Memory B cell (primary cell): ENCODE results near the gene NFATC2.

Experiments used
- ATAC-seq: fragments of 150-1000 bp; cut with Tn5 transposase; 2 replicates; pipeline ENCODE4 v1.10.0; 2021; ENCODE audit warnings: low read depth, mild to moderate bottlenecking, moderate library complexity
- DNase-seq, 2 donors: peaks; one replicate each; pipeline ENCODE4 v3.0.0; 2022; ENCODE audit warnings: low spot score in 2 of 2
- H3K27ac Mint-ChIP-seq: one replicate; pipeline ENCODE4 v1.8.0; 2022; ENCODE audit warnings: mild to moderate bottlenecking, moderate library complexity, mixed read lengths
- H3K27me3 Mint-ChIP-seq: one replicate; pipeline ENCODE4 v1.8.0; 2022; ENCODE audit warnings: mixed read lengths
- H3K36me3 Mint-ChIP-seq: one replicate; pipeline ENCODE4 v1.8.0; 2022; ENCODE audit warnings: mild to moderate bottlenecking, mixed read lengths
- H3K4me1 Mint-ChIP-seq: one replicate; pipeline ENCODE4 v1.8.0; 2022; ENCODE audit warnings: mixed read lengths
- H3K4me3 Mint-ChIP-seq: one replicate; pipeline ENCODE4 v1.8.0; 2022; ENCODE audit warnings: mild to moderate bottlenecking, moderate library complexity, mixed read lengths
- H3K9me3 Mint-ChIP-seq: one replicate; pipeline ENCODE4 v1.8.0; 2022; ENCODE audit warnings: mixed read lengths

The NFATC2 gene

DNA sequence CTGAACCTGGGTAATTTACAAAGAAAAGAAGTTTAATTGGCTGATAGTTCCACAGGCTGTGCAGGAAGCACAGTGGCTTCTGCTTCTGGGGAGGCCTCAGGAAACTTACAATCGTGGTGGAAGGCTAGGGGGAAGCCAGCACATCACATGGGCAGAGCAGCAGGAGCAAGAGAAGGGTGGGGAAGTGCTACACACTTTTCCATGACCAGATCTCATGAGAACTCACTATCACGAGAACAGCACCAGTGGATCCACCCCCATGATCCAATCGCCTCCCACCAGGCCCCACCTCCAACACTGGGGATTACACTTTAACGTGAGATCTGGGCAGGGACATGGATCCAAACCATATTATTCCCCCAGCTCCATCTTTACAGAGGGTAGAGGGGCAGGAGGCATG, 166.4 kb downstream of the NFATC2 start:
- Mint-ChIP-seq H3K4me1 (peaks cover 13% of the 10 kb centered on the region), H3K27me3 (no peaks in the 10 kb centered on the region), H3K27ac (no peak overlapping the region), H3K36me3 (peaks cover 11% of the 10 kb centered on the region), H3K4me3 (no peak overlapping the region), H3K9me3 (peaks cover 4% of the 10 kb centered on the region)
- DNase-seq (no peak), ATAC-seq (no peak)

DNA sequence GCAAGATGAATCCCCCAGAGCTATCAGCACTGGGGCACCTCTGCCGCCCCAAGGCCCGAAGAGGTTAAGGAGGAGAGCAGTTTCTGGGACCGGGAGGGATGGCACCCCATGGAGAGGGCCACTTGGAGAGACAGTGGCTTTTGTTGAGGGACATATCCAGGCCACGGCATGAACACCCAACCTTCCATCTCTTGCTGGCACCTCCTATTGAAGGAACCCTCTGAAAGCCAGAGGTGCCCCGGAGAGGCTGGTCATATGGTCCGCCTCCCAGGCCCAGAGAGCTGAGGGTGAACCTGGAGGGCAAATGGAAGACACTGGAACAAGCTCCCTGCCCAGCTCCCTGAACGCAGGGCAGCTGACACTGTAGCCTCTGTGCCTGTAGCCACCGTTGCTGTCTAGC, 167.0 kb downstream of the NFATC2 start:
- no peak overlapping the region for H3K27ac Mint-ChIP-seq
- H3K9me3 Mint-ChIP-seq = peaks cover 4% of the 10 kb centered on the region
- H3K36me3 Mint-ChIP-seq = peaks cover 8% of the 10 kb centered on the region
- peaks cover 1% of the 10 kb centered on the region for H3K27me3 Mint-ChIP-seq
- ATAC-seq (no peak), DNase-seq (no peak)
- H3K4me1 Mint-ChIP-seq = peaks cover 8% of the 10 kb centered on the region
- no peak overlapping the region for H3K4me3 Mint-ChIP-seq

DNA sequence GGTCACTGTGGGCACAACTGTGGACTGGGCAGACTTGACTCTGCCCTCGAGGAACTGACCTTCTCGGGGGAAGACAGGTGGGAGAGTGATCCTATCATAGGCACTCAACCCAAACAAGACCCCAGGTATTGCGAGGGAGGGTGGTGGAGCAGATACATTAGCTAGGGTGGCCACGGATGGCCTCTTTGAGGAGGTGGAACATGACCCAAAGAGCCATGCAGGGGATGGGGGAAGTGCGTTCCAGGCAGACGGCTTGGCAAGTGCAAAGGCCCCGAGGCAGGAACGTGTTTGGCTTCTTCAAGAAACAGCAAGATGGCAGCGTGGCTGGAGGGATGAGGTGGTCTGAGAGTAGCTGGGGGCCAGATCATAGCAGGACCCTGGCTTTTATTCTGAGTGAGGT, 167.6 kb downstream of the NFATC2 start:
- peaks cover 2% of the 10 kb centered on the region for H3K9me3 Mint-ChIP-seq
- peaks cover 5% of the 10 kb centered on the region for H3K27me3 Mint-ChIP-seq
- no peak for DNase-seq
- H3K4me3 Mint-ChIP-seq = no peak overlapping the region
- H3K4me1 Mint-ChIP-seq = peaks cover 4% of the 10 kb centered on the region
- no peak overlapping the region for H3K27ac Mint-ChIP-seq
- no peak for ATAC-seq
- peaks cover 5% of the 10 kb centered on the region for H3K36me3 Mint-ChIP-seq

DNA sequence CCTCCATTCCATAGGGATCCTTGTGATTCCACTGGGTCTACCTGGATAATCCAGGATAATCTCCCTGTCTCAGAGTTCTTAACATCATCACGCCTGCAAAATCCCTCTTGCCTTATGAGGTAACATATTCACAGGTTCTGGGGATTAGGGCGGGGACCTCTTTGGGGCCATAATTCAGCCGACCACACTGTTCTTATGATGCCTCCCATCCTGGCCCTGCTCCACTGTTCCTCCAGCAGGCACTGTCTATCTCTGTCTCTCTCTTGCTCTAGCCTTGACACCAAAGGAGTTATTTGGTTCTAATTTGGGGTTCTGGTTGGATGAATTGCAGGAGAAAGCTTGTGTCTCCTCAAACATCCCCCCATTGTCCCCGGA, 168.1 kb downstream of the NFATC2 start:
- ATAC-seq (no peak), DNase-seq (no peak)
- peaks cover 5% of the 10 kb centered on the region for H3K27me3 Mint-ChIP-seq
- H3K27ac Mint-ChIP-seq = no peak overlapping the region
- peaks cover 2% of the 10 kb centered on the region for H3K9me3 Mint-ChIP-seq
- peaks cover 4% of the 10 kb centered on the region for H3K4me1 Mint-ChIP-seq
- no peak overlapping the region for H3K4me3 Mint-ChIP-seq
- peaks cover 5% of the 10 kb centered on the region for H3K36me3 Mint-ChIP-seq

DNA sequence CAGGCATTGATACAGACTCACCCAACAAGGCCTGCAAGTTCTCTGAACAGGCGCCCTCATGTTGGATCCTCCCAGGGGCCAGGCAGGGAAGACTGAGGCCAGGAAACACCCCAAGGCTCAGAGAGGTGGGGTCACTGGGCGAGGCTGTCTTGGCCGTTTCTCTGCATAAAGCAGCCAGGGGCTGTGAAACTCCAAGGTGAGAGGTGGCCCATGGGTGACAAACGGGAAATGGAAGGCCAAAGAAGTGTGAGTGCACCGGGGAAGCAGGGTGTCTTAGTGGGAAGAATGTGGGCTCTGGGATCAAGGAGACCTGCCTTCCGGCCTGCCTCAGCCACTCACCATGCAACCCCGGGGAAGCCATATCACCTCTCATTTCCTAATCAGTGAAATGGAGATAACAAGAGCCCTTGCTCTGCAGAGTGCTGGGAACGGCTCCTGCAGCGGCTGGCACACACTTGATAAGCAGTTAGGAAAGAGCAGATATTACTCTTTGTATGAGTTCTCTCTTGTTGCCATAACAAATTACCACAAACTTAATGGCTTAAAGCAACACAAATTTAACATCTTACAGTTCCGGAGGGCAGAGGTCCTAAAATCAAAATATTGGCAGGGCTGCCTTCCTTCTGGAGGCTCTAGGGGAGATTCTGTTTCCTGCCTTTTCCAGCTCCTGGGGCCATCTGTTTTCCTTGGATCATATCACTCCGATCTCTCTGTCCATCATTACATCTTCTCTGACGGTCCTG, 168.6 kb downstream of the NFATC2 start:
- peaks cover 2% of the 10 kb centered on the region for H3K9me3 Mint-ChIP-seq
- peaks cover 5% of the 10 kb centered on the region for H3K27me3 Mint-ChIP-seq
- peaks cover 5% of the 10 kb centered on the region for H3K36me3 Mint-ChIP-seq
- no peak overlapping the region for H3K4me3 Mint-ChIP-seq
- H3K4me1 Mint-ChIP-seq = peaks cover 4% of the 10 kb centered on the region
- no peak for ATAC-seq
- no peak for DNase-seq
- H3K27ac Mint-ChIP-seq = no peak overlapping the region

DNA sequence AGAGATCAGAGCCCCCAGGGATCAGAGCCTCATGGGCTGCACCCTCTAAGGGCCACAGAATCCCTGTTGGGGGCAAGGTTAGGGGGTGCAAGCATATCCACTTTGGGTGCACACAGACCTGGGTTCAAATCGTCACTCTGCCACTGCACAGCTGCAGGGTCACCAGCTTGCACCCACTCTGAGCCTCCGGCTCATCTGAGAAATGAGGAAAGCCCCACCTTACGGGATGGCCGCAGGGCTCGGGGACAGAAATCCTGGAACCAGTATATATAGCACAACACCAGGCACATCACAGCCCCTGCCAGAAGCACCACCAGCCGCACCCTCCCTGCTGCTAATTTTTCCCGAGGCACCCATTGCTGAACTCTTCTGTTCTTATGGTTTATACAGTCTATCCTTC, 169.6 kb downstream of the NFATC2 start:
- no peak for DNase-seq
- Mint-ChIP-seq H3K4me3 (no peak overlapping the region), H3K4me1 (peaks cover under 1% of the 10 kb centered on the region), H3K36me3 (peaks cover 1% of the 10 kb centered on the region), H3K27ac (no peak overlapping the region), H3K9me3 (no peaks in the 10 kb centered on the region), H3K27me3 (peaks cover 9% of the 10 kb centered on the region)
- no peak for ATAC-seq

DNA sequence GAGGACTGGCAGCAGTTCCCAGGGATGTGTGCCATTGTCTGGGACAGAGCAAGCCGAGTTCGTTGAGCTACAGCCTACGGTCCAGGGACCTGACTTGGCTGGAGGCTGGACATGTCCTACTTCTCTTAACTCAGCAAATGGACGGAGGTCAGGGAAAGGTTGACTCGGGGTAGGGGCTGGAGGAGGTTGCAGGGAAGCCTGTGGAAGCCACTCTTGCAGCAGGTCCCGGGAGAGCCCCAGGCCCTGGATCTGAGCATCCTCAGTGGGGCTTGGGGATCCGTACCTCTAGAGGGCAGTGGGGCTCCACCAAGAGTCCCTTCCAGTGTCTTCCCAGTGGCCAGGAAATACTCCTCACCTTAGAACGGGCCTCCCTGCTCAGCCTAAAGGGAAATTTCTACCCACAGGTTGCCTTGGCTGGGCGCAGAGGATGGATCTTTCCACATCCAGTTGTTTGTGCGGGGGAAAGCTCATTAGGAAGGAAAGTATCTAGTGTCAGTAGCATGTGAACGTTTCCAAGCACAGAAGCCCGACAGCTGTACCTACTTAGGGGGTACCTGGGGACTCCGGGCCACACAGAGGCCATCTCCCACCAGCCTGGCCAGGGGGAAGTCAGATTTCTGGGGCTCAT, 170.2 kb downstream of the NFATC2 start:
- H3K9me3 Mint-ChIP-seq = no peaks in the 10 kb centered on the region
- no peak overlapping the region for H3K4me3 Mint-ChIP-seq
- no peak overlapping the region for H3K27ac Mint-ChIP-seq
- H3K27me3 Mint-ChIP-seq = peaks cover 9% of the 10 kb centered on the region
- H3K36me3 Mint-ChIP-seq = no peaks in the 10 kb centered on the region
- DNase-seq = peak; percentile 46 to 54
- peak; percentile 88 for ATAC-seq
- H3K4me1 Mint-ChIP-seq = no peaks in the 10 kb centered on the region

DNA sequence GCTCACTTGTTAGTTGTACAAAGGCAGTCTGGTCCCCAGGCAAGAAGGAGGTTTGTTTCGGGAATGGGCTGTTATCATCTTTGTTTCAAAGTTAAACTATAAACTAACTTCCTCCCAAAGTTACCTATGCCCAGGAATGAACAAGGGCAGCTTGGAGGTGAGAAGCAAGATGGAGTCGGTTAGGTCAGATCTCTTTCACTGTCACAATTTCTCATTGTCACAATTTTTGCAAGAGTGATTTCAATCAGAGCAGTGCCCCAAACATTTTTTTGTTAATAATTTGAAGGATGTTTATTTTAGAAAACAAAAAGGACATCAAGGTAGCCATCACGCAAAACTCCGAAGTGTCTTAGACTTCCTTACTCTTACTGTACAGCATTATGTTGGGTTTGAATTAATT, 170.8 kb downstream of the NFATC2 start:
- Mint-ChIP-seq H3K9me3 (no peaks in the 10 kb centered on the region), H3K4me3 (no peak overlapping the region), H3K27me3 (peaks cover 12% of the 10 kb centered on the region), H3K27ac (no peak overlapping the region), H3K4me1 (no peaks in the 10 kb centered on the region), H3K36me3 (no peaks in the 10 kb centered on the region)
- ATAC-seq = no peak
- no peak for DNase-seq

DNA sequence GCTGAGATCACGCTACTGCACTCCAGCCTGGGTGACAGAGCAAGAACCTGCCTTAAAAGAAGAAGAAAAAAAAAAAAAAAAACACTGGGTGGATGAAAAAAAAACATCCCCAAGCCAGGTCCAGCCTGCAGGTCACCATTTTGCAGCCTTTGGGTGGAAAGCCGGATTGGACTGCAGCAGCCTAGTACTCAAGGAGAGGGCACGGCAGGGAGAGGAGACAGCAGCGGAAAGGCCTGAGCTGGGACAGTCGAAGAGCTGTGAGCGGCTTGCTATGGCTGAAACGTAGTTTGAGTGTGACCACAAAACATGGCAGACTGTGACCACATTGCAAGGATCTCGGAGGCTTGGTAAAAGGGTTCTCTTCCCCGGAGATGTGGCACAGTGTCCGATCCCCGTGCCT, 173.0 kb downstream of the NFATC2 start:
- no peak overlapping the region for H3K4me3 Mint-ChIP-seq
- H3K27me3 Mint-ChIP-seq = peaks cover 13% of the 10 kb centered on the region
- H3K9me3 Mint-ChIP-seq = no peaks in the 10 kb centered on the region
- H3K36me3 Mint-ChIP-seq = no peaks in the 10 kb centered on the region
- ATAC-seq (no peak), DNase-seq (no peak)
- no peaks in the 10 kb centered on the region for H3K4me1 Mint-ChIP-seq
- no peak overlapping the region for H3K27ac Mint-ChIP-seq

DNA sequence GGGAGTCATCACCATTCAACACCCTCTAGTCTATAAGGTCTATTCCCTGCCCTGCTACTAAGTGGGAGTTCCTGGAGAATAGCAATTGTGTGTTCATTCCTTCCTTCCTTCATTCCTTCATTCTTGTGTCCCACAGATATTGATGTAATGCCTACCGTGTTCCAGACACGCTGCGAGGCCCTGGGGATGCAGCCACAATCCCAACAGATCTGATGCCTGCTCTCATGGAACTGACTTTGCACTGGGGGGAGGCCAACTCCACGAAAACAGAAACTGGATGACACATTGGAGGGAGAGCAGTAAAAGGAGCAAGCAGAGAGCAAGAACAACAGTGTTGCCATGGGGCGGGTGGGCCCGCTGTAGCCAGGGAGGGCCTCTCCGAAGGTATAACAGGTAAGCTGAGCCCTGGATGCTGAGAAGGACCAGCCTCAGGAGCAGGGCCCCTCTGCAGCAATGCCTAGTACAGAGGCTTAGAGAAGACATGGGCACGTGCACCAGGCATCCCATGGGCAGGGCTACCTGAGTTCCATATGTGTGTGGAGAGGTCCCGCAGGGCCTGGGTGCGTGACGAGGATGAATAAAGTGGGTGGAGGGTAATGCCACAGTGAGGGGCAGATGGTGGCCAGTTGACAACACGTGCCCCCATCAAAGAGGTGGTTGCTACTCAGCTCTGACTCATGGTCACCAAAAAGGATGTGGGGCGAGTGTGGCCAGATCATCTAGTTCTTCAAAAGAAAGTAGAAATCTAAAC, 173.9 kb downstream of the NFATC2 start:
- peaks cover 2% of the 10 kb centered on the region for H3K36me3 Mint-ChIP-seq
- no peaks in the 10 kb centered on the region for H3K4me1 Mint-ChIP-seq
- no peak for ATAC-seq
- DNase-seq = no peak
- H3K4me3 Mint-ChIP-seq = no peak overlapping the region
- peaks cover 13% of the 10 kb centered on the region for H3K27me3 Mint-ChIP-seq
- H3K27ac Mint-ChIP-seq = no peak overlapping the region
- H3K9me3 Mint-ChIP-seq = peaks cover 2% of the 10 kb centered on the region

DNA sequence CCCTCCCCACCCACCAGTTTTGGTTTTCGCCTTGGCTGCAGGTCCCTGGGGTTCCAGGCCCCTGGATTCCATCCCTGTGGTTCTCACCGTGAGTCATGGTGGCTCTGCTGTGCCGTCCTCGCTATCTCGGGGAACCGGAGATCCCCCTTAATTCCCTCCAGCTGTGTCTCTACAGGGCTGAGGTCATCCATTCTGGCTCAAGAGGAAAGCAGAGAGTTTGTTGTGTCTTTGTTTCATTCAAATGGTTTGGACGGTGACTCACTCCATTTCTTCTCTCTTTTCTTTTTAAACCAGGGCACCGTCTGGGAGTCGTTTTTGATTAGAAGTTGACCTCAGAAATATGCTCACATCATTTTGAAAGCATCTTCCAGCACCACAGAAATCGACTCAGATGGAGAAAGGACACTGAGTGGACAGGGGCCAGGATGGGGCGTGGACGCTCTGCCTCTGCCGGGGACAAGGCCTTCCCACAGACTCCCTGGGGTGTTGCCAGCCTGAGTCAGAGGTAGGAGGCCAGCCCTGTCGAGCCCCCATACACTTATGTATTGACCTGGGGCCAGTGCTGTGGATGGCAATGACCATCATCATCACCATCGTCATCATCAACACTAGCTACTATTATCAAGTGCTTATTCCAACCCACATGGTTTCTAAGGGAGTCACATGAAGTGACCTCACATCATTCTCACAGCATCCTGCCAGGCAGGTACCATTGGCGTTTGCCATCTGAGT, 176.2 kb downstream of the NFATC2 start:
- ATAC-seq (no peak), DNase-seq (no peak)
- H3K27ac Mint-ChIP-seq = no peak overlapping the region
- no peaks in the 10 kb centered on the region for H3K4me1 Mint-ChIP-seq
- H3K36me3 Mint-ChIP-seq = peaks cover 3% of the 10 kb centered on the region
- peaks cover 4% of the 10 kb centered on the region for H3K9me3 Mint-ChIP-seq
- no peak overlapping the region for H3K4me3 Mint-ChIP-seq
- peaks cover 14% of the 10 kb centered on the region for H3K27me3 Mint-ChIP-seq

DNA sequence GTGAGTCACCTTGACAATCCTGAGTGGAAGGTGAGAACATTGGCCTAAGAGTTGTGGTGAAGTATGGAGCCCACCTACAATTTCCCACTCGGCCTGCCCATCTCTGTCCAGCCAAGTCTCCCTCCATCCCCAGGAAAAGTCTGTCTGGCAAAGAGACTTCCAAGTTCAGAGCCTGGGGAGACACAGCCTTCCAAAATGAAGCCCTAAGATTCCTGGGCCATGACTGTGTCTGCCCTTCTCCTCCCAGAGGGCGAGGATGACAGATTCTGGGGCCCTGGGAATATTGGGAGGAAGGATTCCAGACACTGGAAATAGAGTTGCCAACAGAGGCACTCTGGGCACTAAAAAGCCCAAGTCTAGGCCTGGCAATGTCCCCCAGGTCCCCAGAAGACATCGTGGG, 176.8 kb downstream of the NFATC2 start:
- H3K9me3 Mint-ChIP-seq = peaks cover 4% of the 10 kb centered on the region
- DNase-seq = no peak

DNA sequence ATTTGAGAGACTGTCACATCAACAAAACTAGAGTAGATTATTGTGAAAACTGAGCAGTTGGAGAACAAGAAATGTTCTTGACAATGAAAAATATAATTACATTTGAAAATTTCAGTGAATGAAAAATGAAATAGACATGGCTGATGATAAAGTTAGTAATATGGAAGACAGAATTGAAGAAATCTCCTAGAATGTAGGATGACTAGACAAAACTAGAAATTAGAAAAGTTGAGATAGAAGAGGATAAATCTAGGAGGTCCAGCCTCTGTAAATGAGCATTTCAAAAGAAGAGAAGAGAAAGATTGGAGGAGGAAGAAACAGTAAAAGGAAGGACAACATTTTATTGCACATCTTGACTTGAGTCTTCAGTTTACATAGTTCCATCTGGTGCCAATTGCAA, 178.7 kb downstream of the NFATC2 start:
- no peak for DNase-seq

More for the DNA sequence above, 176.8 kb downstream of the NFATC2 start:
- Mint-ChIP-seq H3K27me3 (peaks cover 16% of the 10 kb centered on the region), H3K4me3 (no peak overlapping the region), H3K36me3 (peaks cover 3% of the 10 kb centered on the region), H3K27ac (no peak overlapping the region), H3K4me1 (no peaks in the 10 kb centered on the region)
- ATAC-seq = no peak

DNA sequence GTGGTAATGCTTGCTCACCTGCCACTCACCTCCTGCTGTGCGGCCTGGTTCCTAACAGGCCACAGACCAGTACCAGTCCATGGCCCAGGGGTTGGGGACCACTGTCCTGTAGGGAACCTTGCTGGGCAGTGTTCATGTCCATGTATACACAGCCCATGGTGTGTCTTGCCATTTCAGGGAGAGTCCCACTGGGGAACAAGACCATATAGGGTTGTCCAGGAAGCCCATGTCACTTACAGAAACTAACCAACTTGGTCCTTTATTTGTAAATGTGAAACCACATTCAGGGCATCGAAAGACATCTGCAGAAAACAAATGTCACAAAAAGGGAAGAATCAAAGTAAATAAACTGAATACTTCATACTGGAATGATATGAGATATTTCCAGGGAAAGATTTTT, 179.1 kb downstream of the NFATC2 start:
- DNase-seq = no peak
- no peak overlapping the region for H3K27ac Mint-ChIP-seq
- H3K4me3 Mint-ChIP-seq = no peak overlapping the region
- no peak for ATAC-seq
- no peaks in the 10 kb centered on the region for H3K4me1 Mint-ChIP-seq
- H3K9me3 Mint-ChIP-seq = peaks cover 4% of the 10 kb centered on the region
- H3K27me3 Mint-ChIP-seq = peaks cover 9% of the 10 kb centered on the region
- H3K36me3 Mint-ChIP-seq = peaks cover 3% of the 10 kb centered on the region

More for the DNA sequence above, 178.7 kb downstream of the NFATC2 start:
- H3K4me1 Mint-ChIP-seq = no peaks in the 10 kb centered on the region
- peaks cover 4% of the 10 kb centered on the region for H3K9me3 Mint-ChIP-seq
- H3K4me3 Mint-ChIP-seq = no peak overlapping the region
- peaks cover 3% of the 10 kb centered on the region for H3K36me3 Mint-ChIP-seq
- no peak for ATAC-seq
- H3K27ac Mint-ChIP-seq = no peak overlapping the region
- H3K27me3 Mint-ChIP-seq = peaks cover 11% of the 10 kb centered on the region
